Right atrium auricular region (tissue), 2 donors: Measurements from ENCODE around the gene PIP4K2A. TPM values are rescaled to one million over a fixed set of nuclear protein-coding genes. Genes with fewer than 3 reads are reported as not detected.
"Not testable (repeated sequence)": the region's sequence is repeated elsewhere in the genome, so short reads cannot be mapped to it uniquely, and the experiment has no call there.

Experiments
- DNase-seq: peaks from one replicate; pipeline ENCODE4 v3.0.0-alpha.2; 2019; ENCODE audit warnings: low spot score
- H3K27ac ChIP-seq, 2 donors: fragments of 200-600 bp; sonication (generic); 1 replicate in 1 of 2; 2 replicates in 1 of 2; pipeline ENCODE4 v1.5.1; 2016 to 2019
- H3K27me3 ChIP-seq, 2 donors: fragments of 200-600 bp; sonication (generic); one replicate each; pipeline versions ENCODE4 v1.5.1 to v1.6.0; 2017 to 2019
- H3K36me3 ChIP-seq: fragments of 200-600 bp; sonication (generic); one replicate; pipeline ENCODE4 v1.5.1; 2016
- H3K4me1 ChIP-seq, 2 donors: fragments of 200-600 bp; sonication (generic); one replicate each; pipeline versions ENCODE4 v1.5.1 to v1.6.0; 2017 to 2019
- H3K4me3 ChIP-seq, 2 donors: fragments of 200-600 bp; sonication (generic); 1 replicate in 1 of 2; 2 replicates in 1 of 2; pipeline ENCODE4 v1.5.1; 2017 to 2019; ENCODE audit warnings: mild to moderate bottlenecking in 1 of 2, moderate library complexity in 1 of 2
- H3K9me3 ChIP-seq, 2 donors: fragments of 200-600 bp; sonication (generic); one replicate each; pipeline ENCODE4 v1.5.1; 2019
- total RNA-seq, 2 donors: library from RNA; depleted of rRNA; stranded (reverse); fragments of >200 nt; gene quantifications; one replicate each; pipeline ENCODE4 v1.1.0, GENCODE V29; 2016
- TF ChIP-seq, protein P1 (sequence below), 2 donors: fragments of 200-600 bp; sonication (generic); IDR thresholded peaks; one replicate each; pipeline ENCODE4 v1.5.1; 2019; ENCODE audit warnings: antibody characterized with exemption in 2 of 2

PIP4K2A gene
- total RNA-seq, 2 donors from 2014 or later: 12.1 to 18.3 TPM

DNA sequence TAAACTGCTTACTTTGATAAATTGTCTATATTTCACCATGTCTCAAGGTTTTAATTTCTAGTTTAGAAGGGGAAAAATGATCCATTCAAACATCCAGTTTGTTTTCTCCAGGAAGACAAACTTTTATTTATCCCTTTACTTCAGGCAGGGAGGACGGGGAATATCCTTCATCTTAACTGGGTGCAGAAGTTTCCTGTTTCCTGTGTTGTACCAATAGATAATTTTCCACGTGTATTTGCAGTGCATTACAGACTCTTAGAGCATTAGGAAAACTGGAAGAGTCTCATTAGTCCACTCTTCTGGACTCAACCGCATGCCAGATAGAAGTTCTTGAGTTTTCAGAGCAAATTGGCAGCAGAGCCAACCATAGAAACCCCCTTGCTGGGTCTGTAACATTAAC, 39.4 kb upstream of the PIP4K2A start:
- H3K9me3 ChIP-seq: no peaks in the 10 kb centered on the region
- H3K27me3 ChIP-seq: no peaks in the 10 kb centered on the region
- H3K36me3 ChIP-seq: no peaks in the 10 kb centered on the region
- no peak for DNase-seq
- H3K4me3 ChIP-seq: no peak overlapping the region
- H3K27ac ChIP-seq: no peak overlapping the region
- no peaks in the 10 kb centered on the region for H3K4me1 ChIP-seq
- TF ChIP-seq, protein P1, sequence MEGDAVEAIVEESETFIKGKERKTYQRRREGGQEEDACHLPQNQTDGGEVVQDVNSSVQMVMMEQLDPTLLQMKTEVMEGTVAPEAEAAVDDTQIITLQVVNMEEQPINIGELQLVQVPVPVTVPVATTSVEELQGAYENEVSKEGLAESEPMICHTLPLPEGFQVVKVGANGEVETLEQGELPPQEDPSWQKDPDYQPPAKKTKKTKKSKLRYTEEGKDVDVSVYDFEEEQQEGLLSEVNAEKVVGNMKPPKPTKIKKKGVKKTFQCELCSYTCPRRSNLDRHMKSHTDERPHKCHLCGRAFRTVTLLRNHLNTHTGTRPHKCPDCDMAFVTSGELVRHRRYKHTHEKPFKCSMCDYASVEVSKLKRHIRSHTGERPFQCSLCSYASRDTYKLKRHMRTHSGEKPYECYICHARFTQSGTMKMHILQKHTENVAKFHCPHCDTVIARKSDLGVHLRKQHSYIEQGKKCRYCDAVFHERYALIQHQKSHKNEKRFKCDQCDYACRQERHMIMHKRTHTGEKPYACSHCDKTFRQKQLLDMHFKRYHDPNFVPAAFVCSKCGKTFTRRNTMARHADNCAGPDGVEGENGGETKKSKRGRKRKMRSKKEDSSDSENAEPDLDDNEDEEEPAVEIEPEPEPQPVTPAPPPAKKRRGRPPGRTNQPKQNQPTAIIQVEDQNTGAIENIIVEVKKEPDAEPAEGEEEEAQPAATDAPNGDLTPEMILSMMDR (IDR thresholded peaks at IDR 0.05): no peak

DNA sequence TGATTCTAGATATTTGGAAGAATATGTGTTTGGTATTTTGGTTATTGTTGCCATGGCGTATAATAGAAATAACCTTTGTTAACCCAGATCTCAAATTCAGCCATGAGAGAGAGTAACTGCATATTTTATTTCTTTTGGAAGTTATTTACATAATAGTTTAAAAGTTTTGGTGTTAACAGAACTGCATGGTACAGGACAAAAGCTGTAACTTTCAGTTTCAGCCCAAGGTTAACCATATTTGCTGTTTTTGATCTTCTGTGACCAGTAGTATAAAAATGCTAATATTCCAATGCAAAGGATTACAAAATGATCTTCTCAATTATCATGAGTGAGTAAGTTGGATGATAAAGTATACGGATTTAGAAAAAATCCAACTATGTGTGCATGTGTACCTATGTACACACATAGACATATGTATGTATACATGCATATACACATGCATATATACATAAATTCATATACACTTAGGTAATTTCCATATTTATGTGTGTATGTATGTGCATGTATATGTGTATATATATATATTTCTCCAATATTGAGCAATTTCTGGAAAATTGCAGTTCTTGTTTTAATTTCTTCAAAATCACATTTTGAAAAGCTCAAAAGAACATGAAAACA, 38.0 kb upstream of the PIP4K2A start:
- H3K27ac ChIP-seq: no peak overlapping the region
- H3K4me1 ChIP-seq: no peaks in the 10 kb centered on the region
- no peaks in the 10 kb centered on the region for H3K9me3 ChIP-seq
- H3K27me3 ChIP-seq: no peaks in the 10 kb centered on the region
- no peak overlapping the region for H3K4me3 ChIP-seq
- H3K36me3 ChIP-seq: no peaks in the 10 kb centered on the region
- TF ChIP-seq, protein P1 (IDR thresholded peaks at IDR 0.05): no peak
- no peak for DNase-seq

DNA sequence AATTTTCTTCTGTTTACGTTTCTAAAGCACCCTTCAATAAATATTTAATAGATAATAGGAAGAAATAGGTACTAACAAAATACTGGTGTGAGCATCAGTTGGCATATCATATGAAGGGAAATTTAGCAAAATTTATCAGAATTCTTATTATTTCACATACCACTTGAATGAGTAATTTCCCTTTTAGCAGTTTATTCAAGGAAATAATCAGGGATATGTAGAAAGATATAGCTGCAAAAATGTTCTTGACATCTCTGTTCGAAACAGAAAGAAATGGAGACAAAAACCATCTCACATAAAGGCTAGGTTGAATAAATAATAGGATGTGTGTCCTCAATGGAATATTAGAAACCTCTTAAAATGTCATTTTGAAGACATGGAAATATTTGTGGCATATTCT, 35.8 kb upstream of the PIP4K2A start:
- no peak for DNase-seq
- H3K4me1 ChIP-seq: no peaks in the 10 kb centered on the region
- TF ChIP-seq, protein P1 (IDR thresholded peaks at IDR 0.05): no peak
- no peak overlapping the region for H3K4me3 ChIP-seq
- no peaks in the 10 kb centered on the region for H3K9me3 ChIP-seq
- no peaks in the 10 kb centered on the region for H3K36me3 ChIP-seq
- no peaks in the 10 kb centered on the region for H3K27me3 ChIP-seq
- H3K27ac ChIP-seq: no peak overlapping the region

DNA sequence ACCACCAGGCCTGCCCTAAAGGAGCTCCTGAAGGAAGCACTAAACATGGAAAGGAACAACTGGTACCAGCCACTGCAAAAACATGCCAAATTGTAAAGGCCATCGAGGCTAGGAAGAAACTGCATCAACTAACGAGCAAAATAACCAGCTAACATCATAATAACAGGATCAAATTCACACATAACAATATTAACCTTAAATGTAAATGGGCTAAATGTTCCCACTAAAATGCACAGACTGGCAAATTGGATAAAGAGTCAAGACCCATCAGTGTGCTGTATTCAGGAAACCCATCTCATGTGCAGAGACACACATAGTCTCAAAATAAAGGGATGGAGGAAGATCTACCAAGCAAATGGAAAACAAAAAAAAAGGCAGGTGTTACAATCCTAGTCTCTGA, 30.5 kb upstream of the PIP4K2A start:
- H3K9me3 ChIP-seq: not testable (repeated sequence)

DNA sequence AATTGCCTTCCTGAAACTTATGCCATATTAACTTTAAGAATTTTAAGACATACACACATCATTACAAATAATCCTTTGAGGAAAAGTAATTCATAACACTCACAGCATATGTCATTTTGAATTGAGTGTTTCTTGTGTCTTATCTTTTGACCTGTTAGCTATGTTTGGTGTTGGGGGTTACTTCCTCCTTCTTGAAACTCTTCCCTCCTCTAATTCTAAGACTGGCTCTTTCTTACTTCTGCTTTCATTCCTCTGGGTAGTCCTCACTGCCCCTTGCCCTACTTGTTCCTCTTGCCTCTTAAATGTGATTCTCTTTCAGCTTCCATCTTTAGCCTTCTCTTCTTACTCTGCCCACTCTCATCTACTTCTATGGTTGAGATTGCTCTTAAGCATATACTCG, 28.3 kb upstream of the PIP4K2A start:
- Histone ChIP-seq H3K27me3 (no peaks in the 10 kb centered on the region), H3K9me3 (no peaks in the 10 kb centered on the region), H3K4me1 (no peaks in the 10 kb centered on the region), H3K27ac (no peak overlapping the region), H3K4me3 (no peak overlapping the region), H3K36me3 (no peaks in the 10 kb centered on the region)
- no peak for DNase-seq
- TF ChIP-seq, protein P1 (IDR thresholded peaks at IDR 0.05): no peak

More for the DNA sequence above, 30.5 kb upstream of the PIP4K2A start:
- H3K36me3 ChIP-seq, H3K4me1 ChIP-seq, H3K27me3 ChIP-seq, H3K27ac ChIP-seq, H3K4me3 ChIP-seq, DNase-seq: not testable (repeated sequence)

DNA sequence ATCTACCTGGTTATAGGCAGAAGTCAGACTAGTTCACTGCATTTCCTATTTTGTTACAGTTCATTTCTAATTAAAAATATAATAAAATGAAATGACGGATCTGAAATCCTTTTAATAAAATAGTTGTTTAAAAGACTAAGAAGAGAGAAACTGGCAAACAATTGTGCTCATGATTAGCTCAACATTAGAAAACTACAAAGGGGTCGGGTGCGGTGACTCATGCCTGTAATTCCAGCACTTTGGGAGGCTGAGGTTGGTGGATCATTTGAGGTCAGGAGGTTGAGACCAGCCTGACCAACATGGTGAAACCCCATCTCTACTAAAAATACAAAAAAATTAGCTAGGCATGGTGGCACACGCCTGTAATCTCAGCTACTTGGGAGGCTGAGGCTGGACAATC, 27.3 kb upstream of the PIP4K2A start:
- not testable (repeated sequence) for DNase-seq, H3K36me3 ChIP-seq, H3K4me3 ChIP-seq, H3K4me1 ChIP-seq, H3K27ac ChIP-seq, H3K9me3 ChIP-seq, H3K27me3 ChIP-seq

DNA sequence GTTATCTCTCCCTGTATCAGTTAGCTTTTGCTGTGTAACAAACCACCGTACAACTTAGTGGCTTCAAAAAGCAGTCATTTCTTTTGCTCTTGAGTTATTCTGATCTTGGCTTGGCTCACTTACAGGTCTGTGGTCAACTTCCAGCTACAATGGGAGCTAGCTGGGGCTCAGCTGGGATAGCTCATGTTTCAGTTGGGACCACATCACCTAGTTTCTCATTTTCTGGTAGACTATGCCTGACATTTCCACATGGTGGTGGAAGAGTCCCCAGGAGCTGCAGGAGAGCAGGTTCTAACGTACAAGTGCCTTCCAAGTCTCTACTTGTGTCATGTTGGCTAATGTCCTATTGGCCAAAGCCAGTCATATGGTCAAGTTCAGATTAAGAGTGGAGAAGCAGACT, 25.8 kb upstream of the PIP4K2A start:
- no peaks in the 10 kb centered on the region for H3K4me1 ChIP-seq
- no peaks in the 10 kb centered on the region for H3K9me3 ChIP-seq
- no peak for DNase-seq
- no peaks in the 10 kb centered on the region for H3K36me3 ChIP-seq
- H3K4me3 ChIP-seq: no peak overlapping the region
- no peak overlapping the region for H3K27ac ChIP-seq
- no peaks in the 10 kb centered on the region for H3K27me3 ChIP-seq
- TF ChIP-seq, protein P1 (IDR thresholded peaks at IDR 0.05): no peak
